Aorta (tissue), 5 donors: ENCODE data around the gene DAPK1. TPM values are rescaled to one million over a fixed set of nuclear protein-coding genes. Genes with fewer than 3 reads are reported as not detected.

ENCODE experiments used
- ATAC-seq: fragments of 200-7000 bp; cut with Tn5 transposase; one replicate; pipeline ENCODE4 v1.9.1; 2022; ENCODE audit warnings: moderate library complexity; ENCODE audit not compliant: low FRiP score
- DNase-seq, 2 donors: peaks; one replicate each; pipeline ENCODE4 v3.0.0-alpha.2; 2020
- H3K27ac ChIP-seq, 2 donors: one replicate each; pipeline ENCODE4 v1.5.1; 2013; ENCODE audit warnings: low read length in 2 of 2, mild to moderate bottlenecking in 2 of 2, moderate library complexity in 2 of 2, control low read depth in 1 of 2, inconsistent platforms in 1 of 2, low read depth in 1 of 2
- H3K27me3 ChIP-seq, 2 donors: one replicate each; pipeline ENCODE4 v1.6.1; 2013; ENCODE audit warnings: control low read depth in 1 of 2, low read length in 1 of 2, mild to moderate bottlenecking in 1 of 2, moderate library complexity in 1 of 2; ENCODE audit not compliant: insufficient read depth in 2 of 2, control insufficient read depth in 1 of 2
- H3K36me3 ChIP-seq, 2 donors: one replicate each; pipeline ENCODE4 v1.6.1; 2013; ENCODE audit warnings: control low read depth in 1 of 2, low read length in 1 of 2, mild to moderate bottlenecking in 1 of 2; ENCODE audit not compliant: insufficient read depth in 2 of 2, control insufficient read depth in 1 of 2
- H3K4me1 ChIP-seq, 2 donors: one replicate each; pipeline ENCODE4 v1.6.1; 2013; ENCODE audit warnings: low read length in 2 of 2, control low read depth in 1 of 2, mild to moderate bottlenecking in 1 of 2, moderate library complexity in 1 of 2; ENCODE audit not compliant: insufficient read depth in 2 of 2, control insufficient read depth in 1 of 2
- H3K4me3 ChIP-seq, 2 donors: one replicate each; pipeline ENCODE4 v1.5.1; 2013; ENCODE audit warnings: low read length in 2 of 2, control low read depth in 1 of 2, mild to moderate bottlenecking in 1 of 2
- H3K9me3 ChIP-seq: one replicate; pipeline ENCODE4 v1.6.1; 2013; ENCODE audit warnings: mild to moderate bottlenecking, low read length; ENCODE audit not compliant: control insufficient read depth
- WGBS, 2 donors: extraction: QIAGEN DNeasy Blood & Tissue Kit; methylation state at CpG; one replicate each; pipeline ENCODE4 v1.1.7; 2013; 5-methylcytosine and 5-hydroxymethylcytosine counted together
- intact Hi-C, 2 donors: fragments of 100-400 bp; cut with DNase I; formaldehyde crosslinking; loops; one replicate each; pipeline versions ENCODE4 v1.14.2 to v1.15.0; 2022
- polyA plus RNA-seq, 2 donors: library from polyadenylated mRNA; stranded (reverse); fragments of 200-250 nt; gene quantifications; one replicate each; pipeline ENCODE4 v1.2.3, GENCODE V29; 2013
- total RNA-seq, 2 donors: library from RNA; stranded (reverse); fragmentation: NEBNext Ultra II Directional; extraction: Animal tissue kit (Norgen Biotek cat#: 25700); gene quantifications; one replicate each; pipeline ENCODE4 v1.2.1, GENCODE V29; 2021
- donor health status: healthy with polysubstance abuse.
- donor health status: Bipolar disorder and iron deficiency.
- donor health status: DM: no; HTN: no; CAD: no.
- donor health status: DM: no; HTN: no; CAD: no.
- donor health status: DM: yes; HTN: yes; CAD: no.

Gene DAPK1
- total and polyA plus RNA-seq, 4 donors = 6.5 to 41.7 (median 21.7) TPM

DNA sequence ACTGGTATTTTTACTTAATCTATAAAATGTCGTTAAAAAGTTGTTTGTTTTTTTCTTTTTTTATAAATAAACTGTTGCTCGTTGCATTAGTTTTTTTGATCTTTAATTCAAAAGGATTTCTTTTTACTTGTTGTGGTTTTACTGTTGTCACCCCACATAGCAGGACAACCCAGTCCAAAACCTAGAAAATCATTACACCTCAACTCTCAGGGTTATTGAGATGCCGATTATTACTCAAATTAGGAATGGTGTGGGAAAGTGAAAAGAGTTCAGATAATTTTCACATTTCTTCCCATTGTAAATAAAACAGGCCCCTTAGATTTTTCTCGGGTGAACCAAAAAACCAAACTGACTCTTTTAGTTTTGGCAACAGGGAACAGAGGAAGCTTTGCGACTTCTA, 210.9 kb downstream of the DAPK1 start:
- H3K9me3 ChIP-seq = no peaks in the 10 kb centered on the region
- H3K36me3 ChIP-seq = no peaks in the 10 kb centered on the region
- intact Hi-C loops = no loop called here
- no peak overlapping the region for H3K27ac ChIP-seq
- no peaks in the 10 kb centered on the region for H3K4me1 ChIP-seq
- no peak for ATAC-seq
- no peak for DNase-seq
- H3K27me3 ChIP-seq = no peaks in the 10 kb centered on the region
- WGBS, 2 donors = 88 to 89% methylated on average over 5 of the region's 5 CpGs
- H3K4me3 ChIP-seq = no peak overlapping the region

DNA sequence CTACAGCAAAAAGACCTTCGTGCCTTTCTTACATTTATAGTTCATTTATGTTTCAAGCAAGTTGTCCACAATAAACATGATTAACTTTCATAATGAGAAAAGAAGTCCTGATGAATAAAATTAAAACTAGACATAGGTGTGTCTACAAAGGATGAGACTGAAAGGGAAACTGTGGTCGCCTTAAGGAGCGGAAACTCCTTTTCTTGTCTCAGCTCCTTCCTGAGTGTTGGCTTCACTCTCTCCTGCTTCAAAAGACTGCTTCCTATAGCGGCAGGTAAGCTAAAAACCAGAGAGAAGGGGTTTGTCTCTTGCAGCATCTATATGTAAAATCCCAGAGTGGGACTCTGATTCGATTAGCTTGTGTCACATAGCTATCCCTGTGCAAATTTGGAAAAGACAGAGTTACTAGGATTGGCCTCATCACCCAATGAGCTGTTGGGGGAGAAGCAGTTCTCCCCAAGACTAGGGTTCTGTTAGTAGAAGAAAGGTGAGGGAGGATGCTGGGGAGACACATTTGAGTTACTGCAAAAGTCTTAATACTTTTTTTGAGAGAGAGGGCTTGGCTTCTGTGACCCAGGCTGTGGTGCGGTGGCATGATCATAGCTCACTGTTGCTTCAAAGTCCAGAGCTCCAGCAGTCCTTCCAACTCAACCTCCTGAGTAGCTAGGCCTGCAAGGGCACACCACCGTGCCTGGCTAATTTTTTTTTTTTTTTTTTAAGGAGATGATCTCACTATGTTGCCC, 211.5 kb downstream of the DAPK1 start:
- Histone ChIP-seq H3K9me3 (no peaks in the 10 kb centered on the region), H3K27ac (no peak overlapping the region), H3K4me3 (no peak overlapping the region), H3K36me3 (no peaks in the 10 kb centered on the region), H3K4me1 (no peaks in the 10 kb centered on the region), H3K27me3 (no peaks in the 10 kb centered on the region)
- DNase-seq (no peak), ATAC-seq (no peak)
- intact Hi-C loops = no loop called here
- WGBS, 2 donors = 83 to 91% methylated on average over 7 of the region's 7 CpGs

DNA sequence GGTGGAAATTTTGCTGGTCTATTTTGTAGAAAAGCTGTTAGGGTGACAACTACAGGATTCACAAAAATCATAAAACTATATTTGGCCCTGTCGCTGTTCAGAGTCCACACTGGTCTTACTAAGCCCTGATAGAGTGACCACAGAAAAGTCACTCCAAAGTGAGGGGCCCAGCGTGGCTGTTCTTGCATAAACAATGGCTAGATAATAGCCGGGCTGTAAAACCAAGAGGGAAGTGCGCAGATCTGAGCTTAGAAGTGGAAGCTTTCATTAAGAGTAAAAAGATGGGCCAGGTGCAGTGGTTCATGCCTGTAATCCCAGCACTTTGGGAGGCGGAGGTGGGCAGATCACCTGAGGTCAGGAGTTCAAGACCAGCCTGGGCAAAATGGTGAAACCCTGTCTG, 212.8 kb downstream of the DAPK1 start:
- ATAC-seq (no peak), DNase-seq (no peak)
- H3K27ac ChIP-seq = no peak overlapping the region

DNA sequence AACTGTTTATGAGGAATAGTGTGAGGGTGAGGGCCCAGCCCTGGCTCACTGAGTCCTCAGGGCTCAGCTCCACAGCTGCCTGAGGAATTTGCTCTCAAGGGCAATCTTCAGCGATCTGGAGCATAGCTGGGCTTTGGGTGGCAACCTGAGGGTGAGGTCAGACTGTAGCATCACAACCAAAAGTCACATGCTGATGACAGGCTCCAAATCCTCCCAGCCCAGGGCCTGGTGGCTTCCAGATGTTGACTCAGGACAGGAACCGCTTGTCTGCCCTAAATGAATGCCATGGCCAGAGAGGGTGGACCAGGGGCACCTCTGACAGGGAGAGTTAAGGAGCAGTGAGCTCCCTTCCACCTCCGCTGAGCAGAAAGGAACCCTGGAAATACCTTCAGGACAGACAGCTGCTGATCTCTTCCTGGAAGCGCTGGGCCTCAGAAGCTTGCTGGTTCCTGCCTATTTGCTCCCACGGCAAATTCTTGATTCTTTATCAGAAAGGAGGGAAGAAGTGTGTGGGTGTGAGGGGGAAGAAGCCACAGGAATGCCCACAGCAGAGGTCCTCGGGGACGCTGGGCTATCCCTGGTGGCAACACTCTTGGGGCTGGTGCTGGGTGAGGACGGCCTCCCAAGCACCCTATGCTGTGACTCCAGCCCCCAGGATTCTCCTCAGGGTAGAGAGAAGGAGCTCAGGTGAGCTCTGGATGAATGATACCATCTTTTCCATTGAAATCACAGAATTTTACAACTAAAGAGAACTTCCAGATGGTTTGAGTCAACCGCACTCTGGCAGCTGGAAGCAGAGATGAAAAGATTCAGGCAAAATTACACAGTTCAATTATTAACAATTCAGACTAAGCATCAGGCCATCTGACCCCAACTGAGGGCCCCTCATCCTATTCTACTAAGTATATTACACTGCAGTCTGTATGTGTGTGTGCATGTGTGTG, 214.5 kb downstream of the DAPK1 start:
- intact Hi-C loops = no loop called here
- ATAC-seq (no peak), DNase-seq (peak; percentile 70 to 75)

More for the DNA sequence above, 212.8 kb downstream of the DAPK1 start:
- Histone ChIP-seq H3K27me3 (no peaks in the 10 kb centered on the region), H3K4me3 (no peak overlapping the region), H3K9me3 (no peaks in the 10 kb centered on the region), H3K36me3 (no peaks in the 10 kb centered on the region), H3K4me1 (no peaks in the 10 kb centered on the region)
- intact Hi-C loops = no loop called here
- WGBS, 2 donors = 86 to 95% methylated on average over 5 of the region's 5 CpGs

DNA sequence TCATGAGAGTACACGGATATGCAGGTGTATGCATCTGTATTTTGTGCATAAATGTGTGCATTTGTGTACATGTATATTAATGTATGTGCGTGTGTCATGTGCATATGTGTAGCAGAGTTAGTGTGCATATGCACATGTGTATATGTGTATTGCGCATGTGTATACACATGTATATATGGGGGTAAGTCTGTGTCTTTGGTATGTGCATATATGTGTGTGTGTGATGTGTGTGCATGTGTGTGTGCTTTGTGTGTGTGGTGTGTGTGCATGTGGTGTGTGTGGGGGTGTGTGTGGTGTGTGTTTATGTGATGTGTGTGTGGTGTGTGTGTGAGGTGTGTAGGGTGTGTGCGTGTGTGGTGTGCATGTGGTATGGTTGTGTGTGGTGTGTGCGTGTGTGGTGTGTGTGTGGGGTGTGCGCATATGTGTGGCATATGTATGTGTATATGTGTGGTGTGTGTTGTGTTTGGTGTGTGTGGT, 215.2 kb downstream of the DAPK1 start:
- Histone ChIP-seq H3K4me3 (no peak overlapping the region), H3K4me1 (no peaks in the 10 kb centered on the region), H3K27me3 (no peaks in the 10 kb centered on the region), H3K9me3 (no peaks in the 10 kb centered on the region), H3K27ac (peak overlapping the region in 1 of 2 donors; percentile 4), H3K36me3 (no peaks in the 10 kb centered on the region)
- ATAC-seq (peak; percentile 2), DNase-seq (no peak)
- intact Hi-C loops = no loop called here
- WGBS, 2 donors = 96 to 99% methylated on average over 6 of the region's 6 CpGs

More for the DNA sequence above, 214.5 kb downstream of the DAPK1 start:
- no peaks in the 10 kb centered on the region for H3K27me3 ChIP-seq
- H3K36me3 ChIP-seq = no peaks in the 10 kb centered on the region
- no peaks in the 10 kb centered on the region for H3K4me1 ChIP-seq
- no peak overlapping the region for H3K4me3 ChIP-seq
- no peak overlapping the region for H3K27ac ChIP-seq
- 71 to 73% methylated on average over 9 of the region's 9 CpGs for WGBS, 2 donors
- H3K9me3 ChIP-seq = no peaks in the 10 kb centered on the region

DNA sequence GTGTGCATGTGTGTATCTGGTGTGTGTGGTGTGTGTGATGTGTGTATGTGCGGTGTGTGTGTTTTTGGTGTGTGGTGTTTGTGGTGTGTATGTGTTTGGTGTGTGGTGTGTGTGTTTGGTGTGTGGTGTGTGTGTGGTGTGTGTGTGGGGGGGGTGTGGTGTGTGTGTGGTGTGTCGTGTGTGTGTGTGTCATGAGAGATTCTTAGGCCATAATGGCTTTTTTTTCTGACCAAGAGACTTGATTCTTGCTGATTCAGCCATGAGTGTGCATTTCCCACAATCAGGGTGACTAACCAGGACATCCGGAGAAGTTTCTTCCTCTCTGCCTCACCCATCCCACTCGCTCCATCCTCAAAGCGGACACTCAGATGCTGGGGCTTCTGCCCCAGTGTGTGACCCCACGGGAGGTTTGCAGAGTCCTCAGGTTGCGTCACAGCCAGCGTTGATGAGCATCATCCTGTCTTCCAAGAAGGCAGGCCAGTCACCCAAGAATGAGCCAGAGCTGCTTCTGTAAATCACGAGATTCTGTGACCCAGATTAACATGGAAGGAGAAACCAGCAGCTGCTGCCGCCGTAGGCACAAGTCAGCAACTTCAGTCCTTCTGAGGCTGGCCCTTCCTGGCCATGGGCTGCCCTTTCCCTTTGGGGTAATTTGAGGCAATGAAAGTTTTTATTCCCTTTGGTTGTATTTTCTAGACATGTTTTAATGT, 215.8 kb downstream of the DAPK1 start:
- intact Hi-C loops = no loop called here
- Histone ChIP-seq H3K36me3 (no peaks in the 10 kb centered on the region), H3K9me3 (no peaks in the 10 kb centered on the region), H3K27ac (peak overlapping the region in 1 of 2 donors; percentile 4), H3K27me3 (no peaks in the 10 kb centered on the region), H3K4me3 (no peak overlapping the region), H3K4me1 (no peaks in the 10 kb centered on the region)
- ATAC-seq (peak; percentile 94), DNase-seq (peak; percentile 93 to 94)
- WGBS, 2 donors = 39 to 45% methylated on average over 11 of the region's 11 CpGs

DNA sequence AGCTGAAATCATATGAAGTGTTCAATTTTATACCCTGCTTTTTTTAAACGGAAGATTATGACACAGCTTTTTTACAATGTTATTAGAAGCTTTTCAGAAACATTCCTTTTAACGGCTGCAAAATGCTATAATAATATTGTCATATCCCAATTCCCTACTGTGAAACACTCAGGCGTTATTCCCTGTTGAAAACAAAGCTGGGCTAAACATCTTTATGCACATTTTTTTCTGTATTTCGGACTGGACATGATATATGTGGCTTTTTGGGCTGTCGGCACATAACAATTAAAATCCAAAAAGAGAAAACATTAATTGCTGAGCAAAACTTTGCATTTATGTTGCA, 216.3 kb downstream of the DAPK1 start:
- no peaks in the 10 kb centered on the region for H3K9me3 ChIP-seq
- no peaks in the 10 kb centered on the region for H3K36me3 ChIP-seq
- DNase-seq (no peak), ATAC-seq (no peak)
- intact Hi-C loops = no loop called here
- no peaks in the 10 kb centered on the region for H3K4me1 ChIP-seq
- H3K27me3 ChIP-seq = no peaks in the 10 kb centered on the region
- no peak overlapping the region for H3K27ac ChIP-seq
- no peak overlapping the region for H3K4me3 ChIP-seq
- 10 to 22% methylated on average over 5 of the region's 5 CpGs for WGBS, 2 donors

DNA sequence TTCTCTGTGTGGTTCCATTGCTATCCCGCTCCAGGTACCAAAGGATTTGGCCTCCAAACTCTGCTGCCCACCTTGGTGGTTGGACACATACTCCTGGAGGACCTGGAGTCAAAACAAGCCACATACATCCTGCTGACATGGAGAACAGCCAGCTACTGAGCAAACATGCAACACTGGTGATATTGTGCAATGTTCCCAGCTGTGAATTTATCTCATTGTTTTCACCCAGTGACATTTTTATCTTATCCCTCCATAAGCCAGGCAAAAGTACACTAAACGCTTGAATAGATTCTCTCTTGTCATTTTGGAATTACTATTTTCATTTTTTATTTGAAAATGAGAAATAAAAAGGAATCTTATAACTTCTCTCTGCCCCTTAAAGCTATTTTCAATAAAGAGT, 217.2 kb downstream of the DAPK1 start:
- intact Hi-C loops = no loop called here
- DNase-seq (no peak), ATAC-seq (peak; percentile 39)
- Histone ChIP-seq H3K4me3 (no peak overlapping the region), H3K27ac (no peak overlapping the region), H3K27me3 (no peaks in the 10 kb centered on the region), H3K9me3 (no peaks in the 10 kb centered on the region), H3K4me1 (no peaks in the 10 kb centered on the region), H3K36me3 (no peaks in the 10 kb centered on the region)
- 90 to 92% methylated on average over 2 of the region's 2 CpGs for WGBS, 2 donors
